Measurements from ENCODE around the gene KRT84. TPM values are rescaled to one million over a fixed set of nuclear protein-coding genes. Genes with fewer than 3 reads are reported as not detected.

KRT84 gene
- total RNA-seq, 1 experiment from 2014 or later = not detected

GRCh38 chr12:52334185-52334584 lies 51.3 kb downstream of the KRT84 start:
- ChIA-PET POLR2A (interaction anchor here (0.7 to 1.2 kb wide), 2 partner anchors 12 to 615 kb away, joined by 3 to 4 read pairs; no protein-coding TSS in a partner anchor), CTCF (interaction anchor here (0.6 to 1.6 kb wide), 4 partner anchors 198 to 563 kb away, joined by 3 to 5 read pairs (median 3); no protein-coding TSS in a partner anchor)
- no TSS peak for BruUV-seq (replicated peaks)
- Mint-ChIP-seq H3K4me1 (ENCODE audit: insufficient read depth, unreplicated experiment) (peaks cover 29% of the 10 kb centered on the region), H3K36me3 (ENCODE audit: insufficient read depth, unreplicated experiment) (no peaks in the 10 kb centered on the region), H3K4me3 (ENCODE audit: unreplicated experiment) (no peak overlapping the region), H3K9me3 (ENCODE audit: unreplicated experiment) (no peaks in the 10 kb centered on the region), H3K27me3 (ENCODE audit: insufficient read depth, unreplicated experiment) (no peaks in the 10 kb centered on the region), H3K27ac (ENCODE audit: low read depth, unreplicated experiment) (no peak overlapping the region)
- intact Hi-C loops (cut with micrococcal nuclease) = no loop called here
- TF ChIP-seq CTCF (IDR thresholded peaks at IDR 0.05; ENCODE audit: unreplicated experiment) = no peak
- no peak for DNase-seq (ENCODE audit: unreplicated experiment)

- Mint-ChIP-seq H3K4me3 (ENCODE audit: unreplicated experiment) (no peak overlapping the region), H3K4me1 (ENCODE audit: insufficient read depth, unreplicated experiment) (peaks cover 21% of the 10 kb centered on the region), H3K27ac (ENCODE audit: low read depth, unreplicated experiment) (no peak overlapping the region), H3K27me3 (ENCODE audit: insufficient read depth, unreplicated experiment) (no peaks in the 10 kb centered on the region), H3K36me3 (ENCODE audit: insufficient read depth, unreplicated experiment) (no peaks in the 10 kb centered on the region), H3K9me3 (ENCODE audit: unreplicated experiment) (no peaks in the 10 kb centered on the region)
- intact Hi-C loops (cut with micrococcal nuclease) = no loop called here
- CTCF ChIA-PET = interaction anchor here (0.5 to 1.2 kb wide), 3 partner anchors 11 to 551 kb away, joined by 3 to 4 read pairs (median 4); no protein-coding TSS in a partner anchor
- POLR2A ChIA-PET = interaction anchor here (1.1 kb wide), 1 partner anchor 11 kb away, joined by 3 read pairs; no protein-coding TSS in a partner anchor
- TF ChIP-seq CTCF (IDR thresholded peaks at IDR 0.05; ENCODE audit: unreplicated experiment) = no peak
- BruUV-seq (replicated peaks) = no TSS peak
- no peak for DNase-seq (ENCODE audit: unreplicated experiment)
Observed at GRCh38 chr12:52333321-52333720, 52.1 kb downstream of the KRT84 start.

- no peak for TF ChIP-seq CTCF (IDR thresholded peaks at IDR 0.05; ENCODE audit: unreplicated experiment)
- ChIA-PET POLR2A (interaction anchor here (0.8 to 1.1 kb wide), 2 partner anchors 12 to 177 kb away, joined by 3 read pairs; no protein-coding TSS in a partner anchor), CTCF (interaction anchor here (0.8 to 2.6 kb wide), 4 partner anchors 13 to 552 kb away, joined by 3 to 14 read pairs (median 4); no protein-coding TSS in a partner anchor)
- Mint-ChIP-seq H3K36me3 (ENCODE audit: insufficient read depth, unreplicated experiment) (no peaks in the 10 kb centered on the region), H3K4me3 (ENCODE audit: unreplicated experiment) (no peak overlapping the region), H3K4me1 (ENCODE audit: insufficient read depth, unreplicated experiment) (peaks cover 21% of the 10 kb centered on the region), H3K27me3 (ENCODE audit: insufficient read depth, unreplicated experiment) (no peaks in the 10 kb centered on the region), H3K27ac (ENCODE audit: low read depth, unreplicated experiment) (no peak overlapping the region), H3K9me3 (ENCODE audit: unreplicated experiment) (no peaks in the 10 kb centered on the region)
- no TSS peak for BruUV-seq (replicated peaks)
- intact Hi-C loops (cut with micrococcal nuclease) = no loop called here
- no peak for DNase-seq (ENCODE audit: unreplicated experiment)
Observed at GRCh38 chr12:52332381-52332780, 53.1 kb downstream of the KRT84 start.

- H3K4me3 Mint-ChIP-seq (ENCODE audit: unreplicated experiment) = no peak overlapping the region
- BruUV-seq (replicated peaks) = no TSS peak
- no peak for TF ChIP-seq CTCF (IDR thresholded peaks at IDR 0.05; ENCODE audit: unreplicated experiment)
- no peaks in the 10 kb centered on the region for H3K36me3 Mint-ChIP-seq (ENCODE audit: insufficient read depth, unreplicated experiment)
- no peak for DNase-seq (ENCODE audit: unreplicated experiment)
- no peak overlapping the region for H3K27ac Mint-ChIP-seq (ENCODE audit: low read depth, unreplicated experiment)
- POLR2A ChIA-PET = no interaction called here
- CTCF ChIA-PET = interaction anchor here (0.6 to 2.6 kb wide), 4 partner anchors 12 to 650 kb away, joined by 3 to 14 read pairs (median 4); no protein-coding TSS in a partner anchor
- intact Hi-C loops (cut with micrococcal nuclease) = no loop called here
- H3K9me3 Mint-ChIP-seq (ENCODE audit: unreplicated experiment) = no peaks in the 10 kb centered on the region
- H3K27me3 Mint-ChIP-seq (ENCODE audit: insufficient read depth, unreplicated experiment) = no peaks in the 10 kb centered on the region
- H3K4me1 Mint-ChIP-seq (ENCODE audit: insufficient read depth, unreplicated experiment) = peaks cover 25% of the 10 kb centered on the region
Observed at GRCh38 chr12:52331833-52332232, 53.6 kb downstream of the KRT84 start.

All from MCF 10A (cell line).